WI38 (cell line): ENCODE measurements around the gene ASB16.
A peak's percentile ranks its signal among the peaks of the same experiment; 100 is the strongest.

Experiments
- H3K4me3 ChIP-seq: 2 replicates; pipeline ENCODE4 v1.5.1; 2011; ENCODE audit warnings: low read depth, mild to moderate bottlenecking, control low read depth, low read length
- CTCF ChIP-seq: IDR thresholded peaks from 2 replicates; pipeline ENCODE4 v1.5.1; 2012; ENCODE audit warnings: low read depth, mild to moderate bottlenecking, control low read depth, low read length

The ASB16 gene

GRCh38 chr17:44159519-44160210 lies 10.8 kb upstream of the ASB16 start:
- no peak for TF ChIP-seq CTCF
- H3K4me3 ChIP-seq = no peak overlapping the region

GRCh38 chr17:44164476-44164875 lies 6.0 kb upstream of the ASB16 start:
- no peak overlapping the region for H3K4me3 ChIP-seq
- no peak for TF ChIP-seq CTCF

GRCh38 chr17:44167181-44167861 lies 3.2 kb upstream of the ASB16 start:
- no peak overlapping the region for H3K4me3 ChIP-seq
- no peak for TF ChIP-seq CTCF

- H3K4me3 ChIP-seq = peak overlapping the region; percentile 8; the same call in 1 of the 2 replicates
These were observed 387 bp upstream of the ASB16 start for GRCh38 chr17:44170135-44170498.

GRCh38 chr17:44171931-44172455 lies 1.5 kb downstream of the ASB16 start:
- TF ChIP-seq CTCF = no peak
- H3K4me3 ChIP-seq = no peak overlapping the region

More at GRCh38 chr17:44170135-44170498, 387 bp upstream of the ASB16 start:
- TF ChIP-seq CTCF = no peak

- H3K4me3 ChIP-seq = no peak overlapping the region
- no peak for TF ChIP-seq CTCF
These were observed 3.9 kb downstream of the ASB16 start for GRCh38 chr17:44174427-44174826.

GRCh38 chr17:44176257-44176656 lies 5.8 kb downstream of the ASB16 start:
- TF ChIP-seq CTCF = no peak
- no peak overlapping the region for H3K4me3 ChIP-seq
